ENCODE results near the gene WDR88.

The WDR88 gene

GRCh38 chr19:33167438-33167837, 35.5 kb downstream of the WDR88 start:
- DNase-seq: no peak
- H3K27me3 ChIP-seq (replicated peaks): no peaks in the 10 kb centered on the region
- no peaks in the 10 kb centered on the region for H3K36me3 ChIP-seq (replicated peaks)
- H3K4me3 ChIP-seq (ENCODE audit: low read depth, low read length): no peak overlapping the region
- TF ChIP-seq CTCF (IDR thresholded peaks at IDR 0.05; ENCODE audit: low read depth, low read length, missing control alignments): no peak
- H3K27ac ChIP-seq: no peak overlapping the region
- in situ Hi-C loops (cut with HindIII; ENCODE audit: low pct_ligation_motif_present, low sequenced_read_pairs): no loop called here

- no peak for TF ChIP-seq CTCF (IDR thresholded peaks at IDR 0.05; ENCODE audit: low read depth, low read length, missing control alignments)
- H3K27me3 ChIP-seq (replicated peaks): no peaks in the 10 kb centered on the region
- no peak for DNase-seq
- H3K4me3 ChIP-seq (ENCODE audit: low read depth, low read length): no peak overlapping the region
- in situ Hi-C loops (cut with HindIII; ENCODE audit: low pct_ligation_motif_present, low sequenced_read_pairs): no loop called here
- no peaks in the 10 kb centered on the region for H3K36me3 ChIP-seq (replicated peaks)
- no peak overlapping the region for H3K27ac ChIP-seq
These were observed 36.6 kb downstream of the WDR88 start for GRCh38 chr19:33168528-33168927.

GRCh38 chr19:33171222-33171795, 39.4 kb downstream of the WDR88 start:
- no peak for TF ChIP-seq CTCF (IDR thresholded peaks at IDR 0.05; ENCODE audit: low read depth, low read length, missing control alignments)
- no peaks in the 10 kb centered on the region for H3K36me3 ChIP-seq (replicated peaks)
- no peak overlapping the region for H3K4me3 ChIP-seq (ENCODE audit: low read depth, low read length)
- H3K27ac ChIP-seq: no peak overlapping the region
- no peak for DNase-seq
- in situ Hi-C loops (cut with HindIII; ENCODE audit: low pct_ligation_motif_present, low sequenced_read_pairs): no loop called here
- H3K27me3 ChIP-seq (replicated peaks): no peaks in the 10 kb centered on the region

GRCh38 chr19:33171916-33172359, 40.0 kb downstream of the WDR88 start:
- H3K4me3 ChIP-seq (ENCODE audit: low read depth, low read length): no peak overlapping the region
- TF ChIP-seq CTCF (IDR thresholded peaks at IDR 0.05; ENCODE audit: low read depth, low read length, missing control alignments): no peak
- no peak overlapping the region for H3K27ac ChIP-seq
- DNase-seq: no peak
- in situ Hi-C loops (cut with HindIII; ENCODE audit: low pct_ligation_motif_present, low sequenced_read_pairs): no loop called here
- no peaks in the 10 kb centered on the region for H3K27me3 ChIP-seq (replicated peaks)
- no peaks in the 10 kb centered on the region for H3K36me3 ChIP-seq (replicated peaks)

- Histone ChIP-seq H3K27ac (no peak overlapping the region), H3K27me3 (replicated peaks) (no peaks in the 10 kb centered on the region), H3K36me3 (replicated peaks) (no peaks in the 10 kb centered on the region), H3K4me3 (ENCODE audit: low read depth, low read length) (no peak overlapping the region)
- in situ Hi-C loops (cut with HindIII; ENCODE audit: low pct_ligation_motif_present, low sequenced_read_pairs): no loop called here
- no peak for TF ChIP-seq CTCF (IDR thresholded peaks at IDR 0.05; ENCODE audit: low read depth, low read length, missing control alignments)
- no peak for DNase-seq
These were observed 42.3 kb downstream of the WDR88 start for GRCh38 chr19:33174186-33174585.

GRCh38 chr19:33175156-33175782, 43.4 kb downstream of the WDR88 start:
- Histone ChIP-seq H3K27me3 (replicated peaks) (no peaks in the 10 kb centered on the region), H3K4me3 (ENCODE audit: low read depth, low read length) (no peak overlapping the region), H3K27ac (no peak overlapping the region), H3K36me3 (replicated peaks) (no peaks in the 10 kb centered on the region)
- DNase-seq: no peak
- no peak for TF ChIP-seq CTCF (IDR thresholded peaks at IDR 0.05; ENCODE audit: low read depth, low read length, missing control alignments)
- in situ Hi-C loops (cut with HindIII; ENCODE audit: low pct_ligation_motif_present, low sequenced_read_pairs): no loop called here
